ENCODE measurements around the gene GPNMB.
A peak's percentile ranks its signal among the peaks of the same experiment; 100 is the strongest.
"Not testable (repeated sequence)": the region's sequence is repeated elsewhere in the genome, so short reads cannot be mapped to it uniquely, and the experiment has no call there.

GPNMB gene

GRCh38 chr7:23246555-23246954, at the start of gene GPNMB:
TSS of gene GPNMB (plus strand) at chr7:23246775. CDS start at chr7:23246858, 83 bp downstream.
- Mint-ChIP-seq H3K27me3 (peaks cover 75% of the 10 kb centered on the region), H3K4me3 (no peak within 1 kb of the TSS), H3K4me1 (ENCODE audit: low read depth) (peaks cover 7% of the 10 kb centered on the region), H3K27ac (no peak within 1 kb of the TSS), H3K9me3 (peaks cover 2% of the 10 kb centered on the region), H3K36me3 (ENCODE audit: low read depth) (no peaks in the 10 kb centered on the region)
- no peak for DNase-seq

DNA sequence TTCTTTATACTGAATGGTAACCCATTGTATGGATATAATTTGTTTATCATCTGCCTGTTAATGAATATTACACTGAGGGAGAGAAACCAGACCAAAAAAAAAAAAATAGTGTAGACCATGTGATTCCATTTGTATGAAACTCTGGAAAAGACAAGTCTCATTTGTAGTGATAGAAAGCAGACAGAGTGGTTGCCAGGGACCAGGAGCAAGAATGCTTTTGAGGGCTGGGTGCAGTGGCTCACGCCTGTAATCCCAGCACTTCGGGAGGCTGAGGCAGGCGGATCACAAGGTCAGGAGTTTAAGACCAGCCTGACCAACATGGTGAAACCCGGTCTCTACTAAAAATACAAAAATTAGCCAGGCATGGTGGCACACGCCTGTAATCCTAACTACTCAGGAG, 48.8 kb upstream of the GPNMB start:
- not testable (repeated sequence) for H3K27me3 Mint-ChIP-seq; H3K4me1 Mint-ChIP-seq (ENCODE audit: low read depth); H3K27ac Mint-ChIP-seq; DNase-seq; H3K4me3 Mint-ChIP-seq; H3K9me3 Mint-ChIP-seq
- peaks cover 83% of the 10 kb centered on the region for H3K36me3 Mint-ChIP-seq (ENCODE audit: low read depth)

- DNase-seq: no peak
- Mint-ChIP-seq H3K36me3 (ENCODE audit: low read depth) (peaks cover 86% of the 10 kb centered on the region), H3K27ac (no peak overlapping the region), H3K9me3 (peaks cover 3% of the 10 kb centered on the region), H3K4me1 (ENCODE audit: low read depth) (peaks cover 2% of the 10 kb centered on the region), H3K4me3 (no peak overlapping the region), H3K27me3 (peaks cover 7% of the 10 kb centered on the region)
Measured at GRCh38 chr7:23200331-23200730, 46.2 kb upstream of the GPNMB start.

DNA sequence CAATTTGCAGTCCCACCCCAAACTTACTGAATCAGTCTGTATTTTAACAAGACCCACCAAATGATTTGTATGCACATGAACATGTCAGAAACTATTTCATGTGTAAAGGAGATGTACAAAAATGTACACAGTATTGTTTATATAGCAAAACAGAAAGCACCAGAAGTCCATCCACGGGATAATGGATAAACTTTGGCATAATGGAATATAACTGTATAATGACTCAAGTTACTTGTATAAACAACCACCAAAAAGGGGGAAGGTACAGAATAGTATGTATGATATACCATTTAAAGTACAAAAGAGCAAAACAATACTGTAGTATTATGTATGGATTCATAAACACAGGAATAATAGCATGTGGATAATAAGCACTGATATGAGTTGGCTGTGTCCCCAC, 42.3 kb upstream of the GPNMB start:
- peaks cover 8% of the 10 kb centered on the region for H3K4me1 Mint-ChIP-seq (ENCODE audit: low read depth)
- no peak overlapping the region for H3K4me3 Mint-ChIP-seq
- H3K27me3 Mint-ChIP-seq: peaks cover 33% of the 10 kb centered on the region
- no peak for DNase-seq
- H3K36me3 Mint-ChIP-seq (ENCODE audit: low read depth): peaks cover 56% of the 10 kb centered on the region
- H3K9me3 Mint-ChIP-seq: peaks cover 3% of the 10 kb centered on the region
- no peak overlapping the region for H3K27ac Mint-ChIP-seq

- Mint-ChIP-seq H3K27me3 (peaks cover 33% of the 10 kb centered on the region), H3K4me1 (ENCODE audit: low read depth) (peaks cover 8% of the 10 kb centered on the region), H3K4me3 (no peak overlapping the region), H3K9me3 (peaks cover 3% of the 10 kb centered on the region), H3K36me3 (ENCODE audit: low read depth) (peaks cover 43% of the 10 kb centered on the region), H3K27ac (no peak overlapping the region)
- no peak for DNase-seq
Measured at GRCh38 chr7:23205577-23205908, 41.0 kb upstream of the GPNMB start.

GRCh38 chr7:23205909-23206767, 40.4 kb upstream of the GPNMB start:
- H3K4me1 Mint-ChIP-seq (ENCODE audit: low read depth): peaks cover 8% of the 10 kb centered on the region
- peaks cover 37% of the 10 kb centered on the region for H3K36me3 Mint-ChIP-seq (ENCODE audit: low read depth)
- peaks cover 3% of the 10 kb centered on the region for H3K9me3 Mint-ChIP-seq
- H3K27ac Mint-ChIP-seq: no peak overlapping the region
- peaks cover 33% of the 10 kb centered on the region for H3K27me3 Mint-ChIP-seq
- H3K4me3 Mint-ChIP-seq: no peak overlapping the region
- peak; percentile 34 for DNase-seq

DNA sequence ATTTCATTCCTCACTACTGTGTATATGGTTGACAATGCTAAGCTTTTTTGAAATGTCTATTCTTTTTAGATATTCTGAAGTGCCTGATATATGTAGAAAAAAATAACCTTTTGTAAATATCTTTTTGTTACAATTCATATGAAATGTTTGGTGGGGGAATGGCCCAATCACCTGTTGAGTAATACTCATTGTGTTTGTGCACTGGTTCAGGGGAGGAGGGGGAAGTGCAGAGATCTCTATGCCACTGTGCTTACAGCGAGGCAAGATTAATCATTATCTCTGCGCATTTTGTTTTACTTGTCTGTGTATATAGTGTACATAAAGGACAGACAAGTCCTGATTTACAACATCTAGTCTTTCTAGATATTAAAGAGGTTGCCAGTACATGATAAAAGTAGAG, 39.6 kb upstream of the GPNMB start:
- Mint-ChIP-seq H3K36me3 (ENCODE audit: low read depth) (peaks cover 30% of the 10 kb centered on the region), H3K4me1 (ENCODE audit: low read depth) (peaks cover 8% of the 10 kb centered on the region), H3K27me3 (peaks cover 33% of the 10 kb centered on the region), H3K27ac (no peak overlapping the region), H3K4me3 (no peak overlapping the region), H3K9me3 (peaks cover 3% of the 10 kb centered on the region)
- DNase-seq: no peak

- H3K9me3 Mint-ChIP-seq: peaks cover 3% of the 10 kb centered on the region
- no peak overlapping the region for H3K4me3 Mint-ChIP-seq
- DNase-seq: no peak
- peaks cover 8% of the 10 kb centered on the region for H3K4me1 Mint-ChIP-seq (ENCODE audit: low read depth)
- H3K27me3 Mint-ChIP-seq: peaks cover 33% of the 10 kb centered on the region
- H3K36me3 Mint-ChIP-seq (ENCODE audit: low read depth): peaks cover 23% of the 10 kb centered on the region
- no peak overlapping the region for H3K27ac Mint-ChIP-seq
Measured at GRCh38 chr7:23207884-23208283, 38.7 kb upstream of the GPNMB start.

- H3K36me3 Mint-ChIP-seq (ENCODE audit: low read depth): peaks cover 19% of the 10 kb centered on the region
- H3K4me1 Mint-ChIP-seq (ENCODE audit: low read depth): peaks cover 8% of the 10 kb centered on the region
- H3K27me3 Mint-ChIP-seq: peaks cover 33% of the 10 kb centered on the region
- H3K27ac Mint-ChIP-seq: no peak overlapping the region
- no peak overlapping the region for H3K4me3 Mint-ChIP-seq
- no peak for DNase-seq
- H3K9me3 Mint-ChIP-seq: peaks cover 3% of the 10 kb centered on the region
Measured at GRCh38 chr7:23208316-23208715, 38.3 kb upstream of the GPNMB start.

- peaks cover 26% of the 10 kb centered on the region for H3K27me3 Mint-ChIP-seq
- peaks cover 4% of the 10 kb centered on the region for H3K4me1 Mint-ChIP-seq (ENCODE audit: low read depth)
- no peak overlapping the region for H3K4me3 Mint-ChIP-seq
Measured at GRCh38 chr7:23210506-23210905, 36.1 kb upstream of the GPNMB start.

GRCh38 chr7:23211589-23211988, 35.0 kb upstream of the GPNMB start:
- Mint-ChIP-seq H3K4me1 (ENCODE audit: low read depth) (peaks cover 2% of the 10 kb centered on the region), H3K4me3 (no peak overlapping the region), H3K36me3 (ENCODE audit: low read depth) (no peaks in the 10 kb centered on the region), H3K9me3 (no peaks in the 10 kb centered on the region), H3K27me3 (peaks cover 18% of the 10 kb centered on the region), H3K27ac (no peak overlapping the region)
- no peak for DNase-seq

More at GRCh38 chr7:23210506-23210905, 36.1 kb upstream of the GPNMB start:
- Mint-ChIP-seq H3K27ac (no peak overlapping the region), H3K9me3 (no peaks in the 10 kb centered on the region), H3K36me3 (ENCODE audit: low read depth) (peaks cover 2% of the 10 kb centered on the region)
- no peak for DNase-seq

- Mint-ChIP-seq H3K36me3 (ENCODE audit: low read depth) (no peaks in the 10 kb centered on the region), H3K9me3 (no peaks in the 10 kb centered on the region), H3K27ac (no peak overlapping the region), H3K4me3 (no peak overlapping the region), H3K27me3 (peaks cover 10% of the 10 kb centered on the region), H3K4me1 (ENCODE audit: low read depth) (peaks cover 2% of the 10 kb centered on the region)
- no peak for DNase-seq
Measured at GRCh38 chr7:23212395-23212794, 34.2 kb upstream of the GPNMB start.

DNA sequence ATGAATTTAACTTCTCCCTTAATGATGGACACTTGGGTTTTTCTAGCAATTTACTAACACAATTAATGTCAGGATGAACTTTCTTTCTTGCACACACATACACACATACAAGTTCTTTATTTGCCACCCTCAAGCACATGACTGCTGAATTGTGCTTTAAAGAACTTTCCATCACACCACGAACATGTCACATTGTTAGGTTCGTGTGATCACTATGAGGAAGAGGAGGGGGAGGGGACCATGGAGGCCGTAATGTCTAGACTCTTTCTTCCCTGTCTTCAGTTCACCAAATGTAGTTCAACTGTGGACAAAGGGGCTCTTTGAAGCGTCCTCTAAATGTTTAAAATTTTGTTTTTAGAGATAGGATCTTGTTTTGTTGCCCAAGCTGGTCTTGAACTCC, 33.7 kb upstream of the GPNMB start:
- Mint-ChIP-seq H3K27me3 (peaks cover 10% of the 10 kb centered on the region), H3K4me3 (no peak overlapping the region), H3K4me1 (ENCODE audit: low read depth) (peaks cover 2% of the 10 kb centered on the region), H3K27ac (no peak overlapping the region), H3K9me3 (no peaks in the 10 kb centered on the region), H3K36me3 (ENCODE audit: low read depth) (no peaks in the 10 kb centered on the region)
- DNase-seq: no peak

GRCh38 chr7:23213755-23214154, 32.8 kb upstream of the GPNMB start:
- DNase-seq: no peak
- Mint-ChIP-seq H3K4me3 (no peak overlapping the region), H3K36me3 (ENCODE audit: low read depth) (no peaks in the 10 kb centered on the region), H3K27ac (no peak overlapping the region), H3K9me3 (no peaks in the 10 kb centered on the region), H3K4me1 (ENCODE audit: low read depth) (no peaks in the 10 kb centered on the region), H3K27me3 (peaks cover 7% of the 10 kb centered on the region)

- H3K27ac Mint-ChIP-seq: no peak overlapping the region
- H3K4me1 Mint-ChIP-seq (ENCODE audit: low read depth): no peaks in the 10 kb centered on the region
- H3K9me3 Mint-ChIP-seq: no peaks in the 10 kb centered on the region
- H3K36me3 Mint-ChIP-seq (ENCODE audit: low read depth): no peaks in the 10 kb centered on the region
- no peak for DNase-seq
- no peak overlapping the region for H3K4me3 Mint-ChIP-seq
- H3K27me3 Mint-ChIP-seq: peaks cover 7% of the 10 kb centered on the region
Measured at GRCh38 chr7:23214423-23214822, 32.2 kb upstream of the GPNMB start.
